Naive thymus-derived CD4-positive, alpha-beta T cell (primary cell): Measurements from ENCODE around the gene MED19. TPM values are rescaled to one million over a fixed set of nuclear protein-coding genes. Genes with fewer than 3 reads are reported as not detected.

Experiments used
- ATAC-seq: fragments of 150-1000 bp; cut with Tn5 transposase; 2 replicates; pipeline ENCODE4 v1.10.0; 2021; ENCODE audit warnings: mild to moderate bottlenecking, moderate library complexity
- CTCF ChIA-PET: fragments of 350-600 bp; sonication (Branson Sonifier 250); formaldehyde crosslinking; loops from one replicate; lab custom pipeline; 2021; ENCODE audit warnings: antibody characterized with exemption; lab: Charles Lee
- POLR2A ChIA-PET: fragments of 350-600 bp; sonication (Branson Sonifier 250); formaldehyde crosslinking; loops from one replicate; lab custom pipeline; 2021; ENCODE audit warnings: antibody characterized with exemption, inconsistent platforms; lab: Charles Lee
- DNase-seq, 9 donors: peaks; one replicate each; pipeline versions ENCODE4 v3.0.0 to v3.0.0-alpha.2; 2020 to 2022; ENCODE audit warnings: mixed read lengths in 1 of 9
- H3K27ac ChIP-seq: one replicate; pipeline ENCODE4 v1.7.0; 2013; ENCODE audit warnings: mild to moderate bottlenecking, low read depth, low read length, moderate library complexity
- H3K27me3 ChIP-seq, 2 donors: one replicate each; pipeline ENCODE4 v1.7.0; 2013; ENCODE audit warnings: low read length in 2 of 2, mild to moderate bottlenecking in 2 of 2, moderate library complexity in 2 of 2; ENCODE audit not compliant: control insufficient read depth in 2 of 2, insufficient read depth in 2 of 2
- H3K36me3 ChIP-seq, 3 experiments: 1 replicate in 2 of 3; 2 replicates in 1 of 3; pipeline ENCODE4 v1.7.0; 2013; ENCODE audit warnings: low read length in 3 of 3, mild to moderate bottlenecking in 3 of 3, moderate library complexity in 1 of 3; ENCODE audit not compliant: insufficient read depth in 3 of 3, control insufficient read depth in 2 of 3
- H3K4me1 ChIP-seq, 2 donors: one replicate each; pipeline ENCODE4 v1.7.0; 2013; ENCODE audit warnings: low read length in 2 of 2, mild to moderate bottlenecking in 2 of 2, moderate library complexity in 1 of 2; ENCODE audit not compliant: control insufficient read depth in 2 of 2, insufficient read depth in 2 of 2
- H3K4me3 ChIP-seq: 2 replicates; pipeline ENCODE4 v1.7.0; 2013; ENCODE audit warnings: mild to moderate bottlenecking, low read length
- H3K9me3 ChIP-seq, 3 experiments: 1 replicate in 2 of 3; 2 replicates in 1 of 3; pipeline ENCODE4 v1.7.0; 2013; ENCODE audit warnings: low read length in 3 of 3; ENCODE audit not compliant: control insufficient read depth in 2 of 3
- H3K27ac Mint-ChIP-seq, 9 donors: one replicate each; pipeline ENCODE4 v1.8.0; 2020 to 2022; ENCODE audit warnings: mixed read lengths in 9 of 9, mild to moderate bottlenecking in 8 of 9, moderate library complexity in 5 of 9, inconsistent platforms in 2 of 9
- H3K27me3 Mint-ChIP-seq, 5 donors: one replicate each; pipeline ENCODE4 v1.8.0; 2021 to 2022; ENCODE audit warnings: mixed read lengths in 5 of 5, mild to moderate bottlenecking in 1 of 5
- H3K36me3 Mint-ChIP-seq, 5 donors: one replicate each; pipeline ENCODE4 v1.8.0; 2020 to 2022; ENCODE audit warnings: mixed read lengths in 5 of 5, mild to moderate bottlenecking in 3 of 5, inconsistent platforms in 1 of 5
- H3K4me1 Mint-ChIP-seq, 7 donors: one replicate each; pipeline ENCODE4 v1.8.0; 2020 to 2022; ENCODE audit warnings: mixed read lengths in 7 of 7, mild to moderate bottlenecking in 3 of 7, inconsistent platforms in 1 of 7
- H3K4me3 Mint-ChIP-seq, 10 donors: one replicate each; pipeline ENCODE4 v1.8.0; 2020 to 2022; ENCODE audit warnings: mild to moderate bottlenecking in 10 of 10, mixed read lengths in 10 of 10, moderate library complexity in 6 of 10, inconsistent platforms in 2 of 10
- H3K9me3 Mint-ChIP-seq, 11 donors: one replicate each; pipeline ENCODE4 v1.8.0; 2020 to 2022; ENCODE audit warnings: mixed read lengths in 11 of 11, mild to moderate bottlenecking in 4 of 11, inconsistent platforms in 1 of 11, moderate library complexity in 1 of 11
- intact Hi-C, 2 donors: fragments of 100-400 bp; cut with micrococcal nuclease; formaldehyde crosslinking; loops; one replicate each; pipeline ENCODE4 v1.15.1; 2023
- polyA plus RNA-seq, 2 donors: library from polyadenylated mRNA; unstranded; fragments of 300-500 nt; fragmentation: Illumina TruSeq; gene quantifications; one replicate each; pipeline ENCODE4 v1.2.3, GENCODE V29; 2021
- total RNA-seq, 6 experiments: library from RNA in 5 of 6; stranded (reverse) in 5 of 6; gene quantifications; 1 replicate in 5 of 6; 2 replicates in 1 of 6; pipeline ENCODE4 v1.2.3 and lab custom pipeline; 2021 to 2026

MED19 gene
- total and polyA plus RNA-seq, 7 experiments from 2014 or later = 10.2 to 15.6 (median 12.4) TPM

GRCh38 chr11:57667736-57668433 lies 44.1 kb downstream of the MED19 start, which contains the start of gene ZDHHC5:
Gene ZDHHC5, plus strand, starts transcription at chr11:57668114. Its CDS starts 4,977 bp downstream, at chr11:57673091.
- CTCF ChIA-PET = interaction anchor here (1.7 kb wide), 1 partner anchor 141 kb away, joined by 4 read pairs; no protein-coding TSS in a partner anchor
- peak within 1 kb of the TSS; percentile 84 to 100 (median 91) for H3K4me3 Mint-ChIP-seq
- POLR2A ChIA-PET = interaction anchor here (0.6 to 2.0 kb wide), 15 partner anchors 9 to 1938 kb away, joined by 3 to 13 read pairs (median 4); partner anchors contain the start of genes CLP1, MED19, SELENOH and TMX2

GRCh38 chr11:57667117-57667735 lies 44.8 kb downstream of the MED19 start:
- Histone ChIP-seq H3K9me3 (no peaks in the 10 kb centered on the region), H3K4me3 (peak overlapping the region; percentile 87), H3K36me3 (peaks cover 0 to 14% (median 6%) of the 10 kb centered on the region in 3 experiments), H3K27me3 (no peaks in the 10 kb centered on the region), H3K4me1 (peaks cover 25 to 28% of the 10 kb centered on the region in 2 donors), H3K27ac (peak overlapping the region; percentile 97)
- Mint-ChIP-seq H3K4me3 (peak overlapping the region; percentile 84 to 100 (median 91)), H3K4me1 (peaks cover 34 to 61% (median 48%) of the 10 kb centered on the region in 7 donors), H3K9me3 (peaks cover 0 to 13% (median 0%) of the 10 kb centered on the region in 11 donors), H3K36me3 (peaks cover 3 to 13% (median 7%) of the 10 kb centered on the region in 5 donors), H3K27me3 (no peaks in the 10 kb centered on the region), H3K27ac (peak overlapping the region; percentile 97 to 100 (median 98))
- intact Hi-C loops = loop anchor here (1.0 to 5.0 kb wide), 17 partner anchors 10 to 1950 kb away; partner anchors contain the start of genes CLP1 (in 2 of the 2), MED19 (in 2 of the 2), SELENOH (in 2 of the 2) and SSRP1 (in 2 of the 2)
- peak; percentile 68 to 99 (median 97) for DNase-seq
- ChIA-PET POLR2A (interaction anchor here (0.6 to 2.0 kb wide), 13 partner anchors 9 to 1939 kb away, joined by 3 to 13 read pairs (median 4); partner anchors contain the start of genes CLP1, MED19, SELENOH and TMX2), CTCF (interaction anchor here (1.0 to 1.7 kb wide), 3 partner anchors 9 to 140 kb away, joined by 3 to 4 read pairs (median 4); no protein-coding TSS in a partner anchor)
- ATAC-seq = peak; percentile 80

More at GRCh38 chr11:57667736-57668433, 44.1 kb downstream of the MED19 start, which contains the start of gene ZDHHC5:
- ATAC-seq (peak; percentile 90), DNase-seq (peak; percentile 92 to 100 (median 100))
- Mint-ChIP-seq H3K4me1 (peaks cover 35 to 62% (median 50%) of the 10 kb centered on the region in 7 donors), H3K27ac (peak within 1 kb of the TSS; percentile 97 to 100 (median 98)), H3K27me3 (no peaks in the 10 kb centered on the region), H3K36me3 (peaks cover 3 to 11% (median 4%) of the 10 kb centered on the region in 5 donors), H3K9me3 (peaks cover 0 to 13% (median 0%) of the 10 kb centered on the region in 11 donors)
- peak within 1 kb of the TSS; percentile 97 for H3K27ac ChIP-seq
- peak within 1 kb of the TSS; percentile 87 for H3K4me3 ChIP-seq
- intact Hi-C loops = loop anchor here (1.0 to 5.0 kb wide), 18 partner anchors 11 to 1949 kb away; partner anchors contain the start of genes CLP1 (in 2 of the 2), MED19 (in 2 of the 2), SELENOH (in 2 of the 2) and SSRP1 (in 2 of the 2)
- H3K4me1 ChIP-seq = peaks cover 25 to 28% of the 10 kb centered on the region in 2 donors
- peaks cover 0 to 14% (median 10%) of the 10 kb centered on the region in 3 experiments for H3K36me3 ChIP-seq
- no peaks in the 10 kb centered on the region for H3K27me3 ChIP-seq
- no peaks in the 10 kb centered on the region for H3K9me3 ChIP-seq

- Histone ChIP-seq H3K27ac (no peak overlapping the region), H3K36me3 (peaks cover 16 to 42% (median 22%) of the 10 kb centered on the region in 3 experiments), H3K4me3 (no peak overlapping the region), H3K27me3 (no peaks in the 10 kb centered on the region), H3K4me1 (peaks cover 1 to 7% of the 10 kb centered on the region in 2 donors), H3K9me3 (no peaks in the 10 kb centered on the region)
- ATAC-seq (no peak), DNase-seq (no peak)
- intact Hi-C loops = loop anchor here in 1 of 2 donors (5.0 kb wide), 1 partner anchor 623 kb away; no protein-coding TSS in a partner anchor
- CTCF ChIA-PET = interaction anchor here (1.1 kb wide), 1 partner anchor 137 kb away, joined by 3 read pairs; no protein-coding TSS in a partner anchor
- Mint-ChIP-seq H3K9me3 (peaks cover 0 to 13% (median 0%) of the 10 kb centered on the region in 11 donors), H3K4me1 (peaks cover 14 to 47% (median 36%) of the 10 kb centered on the region in 7 donors), H3K27me3 (no peaks in the 10 kb centered on the region), H3K36me3 (peaks cover 9 to 26% (median 15%) of the 10 kb centered on the region in 5 donors), H3K4me3 (no peak overlapping the region), H3K27ac (no peak overlapping the region)
- POLR2A ChIA-PET = no interaction called here
Measured at GRCh38 chr11:57663975-57664374, 48.0 kb downstream of the MED19 start.

GRCh38 chr11:57662893-57663292 lies 49.1 kb downstream of the MED19 start:
- H3K4me3 Mint-ChIP-seq = no peak overlapping the region
- H3K4me1 Mint-ChIP-seq = peaks cover 15 to 54% (median 41%) of the 10 kb centered on the region in 7 donors
- Histone ChIP-seq H3K9me3 (no peaks in the 10 kb centered on the region), H3K27me3 (no peaks in the 10 kb centered on the region), H3K4me3 (no peak overlapping the region), H3K4me1 (peaks cover 6 to 11% of the 10 kb centered on the region in 2 donors), H3K27ac (no peak overlapping the region), H3K36me3 (peaks cover 16 to 38% (median 22%) of the 10 kb centered on the region in 3 experiments)
- DNase-seq (no peak), ATAC-seq (no peak)
- CTCF ChIA-PET = interaction anchor here (0.6 to 1.0 kb wide), 3 partner anchors 62 to 132 kb away, joined by 3 to 5 read pairs (median 3); partner anchors contain the start of gene TIMM10
- peaks cover 9 to 26% (median 15%) of the 10 kb centered on the region in 5 donors for H3K36me3 Mint-ChIP-seq
- H3K9me3 Mint-ChIP-seq = peaks cover 0 to 13% (median 0%) of the 10 kb centered on the region in 11 donors
- no peaks in the 10 kb centered on the region for H3K27me3 Mint-ChIP-seq
- POLR2A ChIA-PET = interaction anchor here (0.6 to 1.7 kb wide), 3 partner anchors 13 to 327 kb away, joined by 3 to 4 read pairs (median 3); partner anchors contain the start of genes SSRP1 and YPEL4
- H3K27ac Mint-ChIP-seq = peak overlapping the region in 1 of 9 donors; percentile 28
- intact Hi-C loops = loop anchor here in 1 of 2 donors (5.0 kb wide), 1 partner anchor 624 kb away; no protein-coding TSS in a partner anchor

DNA sequence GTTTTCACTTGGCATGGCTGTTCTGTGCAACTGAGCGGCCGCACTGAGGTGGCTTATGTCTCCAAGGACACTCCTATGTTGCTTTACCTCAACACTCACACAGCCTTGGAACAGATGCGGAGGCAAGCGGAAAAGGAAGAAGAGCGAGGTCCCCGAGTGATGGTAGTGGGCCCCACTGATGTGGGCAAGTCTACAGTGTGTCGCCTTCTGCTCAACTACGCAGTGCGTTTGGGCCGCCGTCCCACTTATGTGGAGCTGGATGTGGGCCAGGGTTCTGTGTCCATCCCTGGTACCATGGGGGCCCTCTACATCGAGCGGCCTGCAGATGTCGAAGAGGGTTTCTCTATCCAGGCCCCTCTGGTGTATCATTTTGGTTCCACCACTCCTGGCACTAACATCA lies 52.3 kb downstream of the MED19 start:
- ATAC-seq = no peak
- Histone ChIP-seq H3K36me3 (peaks cover 16 to 38% (median 22%) of the 10 kb centered on the region in 3 experiments), H3K27ac (no peak overlapping the region), H3K4me3 (no peak overlapping the region), H3K27me3 (no peaks in the 10 kb centered on the region), H3K9me3 (no peaks in the 10 kb centered on the region), H3K4me1 (peaks cover 4 to 10% of the 10 kb centered on the region in 2 donors)
- peaks cover 10 to 45% (median 43%) of the 10 kb centered on the region in 7 donors for H3K4me1 Mint-ChIP-seq
- H3K4me3 Mint-ChIP-seq = peak overlapping the region in 3 of 10 donors; percentile 17 to 33 (median 27)
- H3K9me3 Mint-ChIP-seq = no peaks in the 10 kb centered on the region
- DNase-seq = no peak
- ChIA-PET CTCF (interaction anchor here (1.0 kb wide), 2 partner anchors 10 to 92 kb away, joined by 3 to 4 read pairs; partner anchors contain the start of gene UBE2L6), POLR2A (interaction anchor here (1.2 kb wide), 1 partner anchor 82 kb away, joined by 3 read pairs; the partner anchor contains the start of gene SELENOH)
- no peaks in the 10 kb centered on the region for H3K27me3 Mint-ChIP-seq
- H3K36me3 Mint-ChIP-seq = peaks cover 9 to 26% (median 15%) of the 10 kb centered on the region in 5 donors
- intact Hi-C loops = loop anchor here (5.0 kb wide), 2 partner anchors 232 to 628 kb away; partner anchors contain the start of gene SLC43A3 (in 1 of the 2)
- H3K27ac Mint-ChIP-seq = peak overlapping the region in 1 of 9 donors; percentile 43
